H1 (cell line): Measurements from ENCODE around the gene MRPS31.

Source experiments
- CEBPB ChIP-seq: IDR thresholded peaks from 2 replicates; pipeline ENCODE4 v1.6.1; 2012; ENCODE audit warnings: low read depth, low read length
- CTCF ChIP-seq, 3 experiments: IDR thresholded peaks; 1 replicate in 2 of 3; 2 replicates in 1 of 3; pipeline versions ENCODE4 v1.5.1 to v1.6.1; 2011; ENCODE audit warnings: low read length in 3 of 3, mild to moderate bottlenecking in 3 of 3, inconsistent platforms in 2 of 3, low read depth in 1 of 3, moderate library complexity in 1 of 3; ENCODE audit not compliant: insufficient read depth in 1 of 3; ENCODE audit errors: control extremely low read depth in 1 of 3
- JUN ChIP-seq: IDR thresholded peaks from 2 replicates; pipeline ENCODE4 v1.6.1; 2011; ENCODE audit warnings: low read depth, mild to moderate bottlenecking, improper control_type of control experiment, low read length
- JUND ChIP-seq: IDR thresholded peaks from 2 replicates; pipeline ENCODE4 v1.6.1; 2011; ENCODE audit warnings: mild to moderate bottlenecking, improper control_type of control experiment, low read length
- POLR2A ChIP-seq, 2 experiments: IDR thresholded peaks; 1 replicate in 1 of 2; 2 replicates in 1 of 2; pipeline ENCODE4 v1.6.1; 2011; ENCODE audit warnings: low read depth in 2 of 2, low read length in 2 of 2, mild to moderate bottlenecking in 2 of 2; ENCODE audit errors: control extremely low read depth in 1 of 2
- SUZ12 ChIP-seq: fragments of 200-600 bp; sonication (generic); IDR thresholded peaks from 2 replicates; pipeline ENCODE4 v1.6.1; 2012; ENCODE audit warnings: mild to moderate bottlenecking, inconsistent platforms, low read length, moderate library complexity, mixed read lengths
- TAF1 ChIP-seq: IDR thresholded peaks from 2 replicates; pipeline ENCODE4 v1.6.1; 2011; ENCODE audit warnings: mild to moderate bottlenecking, low read depth, low read length
- USF2 ChIP-seq: IDR thresholded peaks from 2 replicates; pipeline ENCODE4 v1.6.1; 2011; ENCODE audit warnings: low read length, improper control_type of control experiment
- YY1 ChIP-seq: IDR thresholded peaks from 2 replicates; pipeline ENCODE4 v1.6.1; 2011; ENCODE audit warnings: low read depth, mild to moderate bottlenecking, low read length

GRCh38 chr13:40789275-40790153 lies 18.5 kb upstream of the MRPS31 start, which contains the start of gene SLC25A15:
- TF ChIP-seq CEBPB (no peak), POLR2A (IDR thresholded peaks at IDR 0.05; ENCODE audit: control extremely low read depth in 1 of 2, low read depth in 2 of 2, low read length in 2 of 2) (peak in 1 of 2 experiments; percentile 66; a peak in 2 of 3 replicates), TAF1 (no peak; the same call in 1 of the 2 replicates), JUND (no peak), SUZ12 (no peak), JUN (no peak), CTCF (IDR thresholded peaks at IDR 0.05; ENCODE audit: control extremely low read depth in 1 of 3, insufficient read depth in 1 of 3, low read depth in 1 of 3, low read length in 3 of 3) (peak in 2 of 3 experiments; percentile 31 to 33; a peak in 3 of 4 replicates), YY1 (0 out of 2 replicates have a peak, but pooled peaks have one; percentile 11), USF2 (no peak)
